ENCODE results near the gene GDF15. TPM values are rescaled to one million over a fixed set of nuclear protein-coding genes. Genes with fewer than 3 reads are reported as not detected.
A peak's percentile ranks its signal among the peaks of the same experiment; 100 is the strongest.

GDF15 gene
- polyA plus RNA-seq, 1 donor (not counting 4 experiments of a cell fraction or from before 2014, with no cell fraction given): 0.31 TPM

GRCh38 chr19:18419699-18420460, 33.9 kb downstream of the GDF15 start:
- H3K27ac ChIP-seq (ENCODE audit: control insufficient read depth, insufficient read depth, low read length): no peak overlapping the region
- H3K36me3 ChIP-seq (ENCODE audit: control insufficient read depth in 2 of 2, extremely low read depth in 1 of 2, insufficient read depth in 2 of 2, low read length in 2 of 2): peaks cover 0 to 2% of the 10 kb centered on the region in 2 experiments
- H3K4me2 ChIP-seq (ENCODE audit: control insufficient read depth, extremely low read depth, insufficient read depth, low read depth, low read length): peak overlapping the region; percentile 69
- H2AFZ ChIP-seq (ENCODE audit: control insufficient read depth, low read length): no peak overlapping the region
- FAIRE-seq (no peak), DNase-seq (ENCODE audit: low read depth, low spot score) (no peak)
- no peaks in the 10 kb centered on the region for H3K9me1 ChIP-seq (ENCODE audit: control insufficient read depth, extremely low read depth, insufficient read depth, low read length)
- H3K27me3 ChIP-seq (ENCODE audit: control insufficient read depth, extremely low read depth, insufficient read depth, low read length): no peaks in the 10 kb centered on the region
- peak overlapping the region; percentile 64 for H3K9ac ChIP-seq (ENCODE audit: control insufficient read depth, extremely low read depth, insufficient read depth, low read length)
- peaks cover 14% of the 10 kb centered on the region for H3K79me2 ChIP-seq (ENCODE audit: control insufficient read depth, insufficient read depth, low read length)
- peak overlapping the region; percentile 66 to 73 (median 68) for H3K4me3 ChIP-seq (ENCODE audit: control insufficient read depth in 2 of 3, extremely low read depth in 1 of 3, insufficient read depth in 2 of 3, low read depth in 1 of 3, low read length in 3 of 3)
- dilution Hi-C loops (cut with MboI; ENCODE audit: extremely low pct_ligation_motif_present, low sequenced_read_pairs): no loop called here
- H3K9me3 ChIP-seq (ENCODE audit: control insufficient read depth, low read depth, low read length): no peaks in the 10 kb centered on the region
- peaks cover 24% of the 10 kb centered on the region for H3K4me1 ChIP-seq (ENCODE audit: control insufficient read depth, extremely low read depth, insufficient read depth, low read length)
- TF ChIP-seq EZH2 (IDR thresholded peaks at IDR 0.05; ENCODE audit: low read length): no peak
- TF ChIP-seq CTCF (optimal IDR thresholded peaks at IDR 0.05 in 1 of 3, IDR thresholded peaks at IDR 0.05 in 1 of 3, conservative IDR thresholded peaks at IDR 0.05 in 1 of 3; ENCODE audit: extremely low read depth in 1 of 3, insufficient read depth in 2 of 3, low read length in 3 of 3): no peak
- H4K20me1 ChIP-seq (ENCODE audit: control insufficient read depth, extremely low read depth, insufficient read depth, low read length): no peaks in the 10 kb centered on the region

- FAIRE-seq (no peak), DNase-seq (ENCODE audit: low read depth, low spot score) (no peak)
- Histone ChIP-seq H3K27ac (ENCODE audit: control insufficient read depth, insufficient read depth, low read length) (no peak overlapping the region), H3K79me2 (ENCODE audit: control insufficient read depth, insufficient read depth, low read length) (peaks cover 14% of the 10 kb centered on the region), H2AFZ (ENCODE audit: control insufficient read depth, low read length) (no peak overlapping the region), H3K27me3 (ENCODE audit: control insufficient read depth, extremely low read depth, insufficient read depth, low read length) (no peaks in the 10 kb centered on the region), H3K9me1 (ENCODE audit: control insufficient read depth, extremely low read depth, insufficient read depth, low read length) (no peaks in the 10 kb centered on the region), H3K9me3 (ENCODE audit: control insufficient read depth, low read depth, low read length) (no peaks in the 10 kb centered on the region), H3K9ac (ENCODE audit: control insufficient read depth, extremely low read depth, insufficient read depth, low read length) (no peak overlapping the region), H3K4me2 (ENCODE audit: control insufficient read depth, extremely low read depth, insufficient read depth, low read depth, low read length) (no peak overlapping the region), H3K36me3 (ENCODE audit: control insufficient read depth in 2 of 2, extremely low read depth in 1 of 2, insufficient read depth in 2 of 2, low read length in 2 of 2) (peaks cover 0 to 2% of the 10 kb centered on the region in 2 experiments), H3K4me3 (ENCODE audit: control insufficient read depth in 2 of 3, extremely low read depth in 1 of 3, insufficient read depth in 2 of 3, low read depth in 1 of 3, low read length in 3 of 3) (no peak overlapping the region), H3K4me1 (ENCODE audit: control insufficient read depth, extremely low read depth, insufficient read depth, low read length) (peaks cover 24% of the 10 kb centered on the region), H4K20me1 (ENCODE audit: control insufficient read depth, extremely low read depth, insufficient read depth, low read length) (peaks cover 3% of the 10 kb centered on the region)
- dilution Hi-C loops (cut with MboI; ENCODE audit: extremely low pct_ligation_motif_present, low sequenced_read_pairs): no loop called here
- no peak for TF ChIP-seq CTCF (optimal IDR thresholded peaks at IDR 0.05 in 1 of 3, IDR thresholded peaks at IDR 0.05 in 1 of 3, conservative IDR thresholded peaks at IDR 0.05 in 1 of 3; ENCODE audit: extremely low read depth in 1 of 3, insufficient read depth in 2 of 3, low read length in 3 of 3)
- TF ChIP-seq EZH2 (IDR thresholded peaks at IDR 0.05; ENCODE audit: low read length): no peak
These were observed 35.0 kb downstream of the GDF15 start for GRCh38 chr19:18420930-18421329.

Data from keratinocyte (primary cell).